IMR-90 (cell line): ENCODE measurements around the gene ACTN1. TPM values are rescaled to one million over a fixed set of nuclear protein-coding genes. Genes with fewer than 3 reads are reported as not detected.
A peak's percentile ranks its signal among the peaks of the same experiment; 100 is the strongest.

Experiments
- ATAC-seq: fragments of 200-7000 bp; cut with Tn5 transposase; 2 replicates; pipeline ENCODE4 v1.9.1; 2020; ENCODE audit warnings: low read depth, mild to moderate bottlenecking, moderate library complexity
- BruUV-seq: library from RNA; stranded (reverse); fragments of 400-500 nt; replicated peaks from 2 replicates; lab custom pipeline; 2021; lab: Mats Ljungman, UMichigan
- CTCF ChIA-PET: fragments of 300-600 bp; formaldehyde crosslinking; extraction: SDS; loops from one replicate; lab custom pipeline; 2021; ENCODE audit warnings: antibody characterized with exemption; lab: Yijun Ruan, JAX
- POLR2A ChIA-PET: fragments of 300-600 bp; sonication (Branson Sonifier 250); formaldehyde crosslinking; loops from one replicate; lab custom pipeline; 2022; ENCODE audit warnings: antibody characterized with exemption; ENCODE audit not compliant: unreplicated experiment; lab: Charles Lee
- DNase-seq: peaks from one replicate; pipeline ENCODE4 v3.0.0; 2013
- H2AFZ ChIP-seq: replicated peaks from 2 replicates; pipeline ENCODE3; 2013; ENCODE audit warnings: low read length, mild to moderate bottlenecking; ENCODE audit not compliant: poor library complexity
- H2AK5ac ChIP-seq: 2 replicates; pipeline ENCODE4 v1.6.1; 2013; ENCODE audit warnings: low read depth, low read length, inconsistent platforms
- H2AK9ac ChIP-seq: replicated peaks from 2 replicates; pipeline ENCODE3; 2013; ENCODE audit warnings: mild to moderate bottlenecking, low read depth, low read length, moderate library complexity; ENCODE audit not compliant: poor library complexity
- H2BK120ac ChIP-seq: 2 replicates; pipeline ENCODE4 v1.6.1; 2013; ENCODE audit warnings: low read depth, low read length, inconsistent platforms
- H2BK15ac ChIP-seq: 3 replicates; pipeline ENCODE4 v1.6.1; 2013; ENCODE audit warnings: low read depth, low read length, inconsistent platforms
- H2BK20ac ChIP-seq: 2 replicates; pipeline ENCODE4 v1.6.1; 2013; ENCODE audit warnings: low read depth, mild to moderate bottlenecking, inconsistent platforms, low read length, moderate library complexity
- H2BK5ac ChIP-seq: 2 replicates; pipeline ENCODE4 v1.6.1; 2013; ENCODE audit warnings: mild to moderate bottlenecking, low read depth, low read length, inconsistent platforms; ENCODE audit not compliant: poor library complexity, severe bottlenecking
- H3K14ac ChIP-seq: replicated peaks from 2 replicates; pipeline ENCODE4 v1.6.1; 2013; ENCODE audit warnings: low read depth, low read length, inconsistent platforms
- H3K18ac ChIP-seq: 2 replicates; pipeline ENCODE4 v1.6.1; 2013; ENCODE audit warnings: low read depth, low read length, control low read depth
- H3K23ac ChIP-seq: 2 replicates; pipeline ENCODE4 v1.6.1; 2013; ENCODE audit warnings: low read depth, low read length, inconsistent platforms
- H3K27ac ChIP-seq: 2 replicates; pipeline ENCODE4 v1.5.1; 2013; ENCODE audit warnings: mild to moderate bottlenecking, control low read depth, low read length; ENCODE audit not compliant: insufficient read depth
- H3K27me3 ChIP-seq: 2 replicates; pipeline ENCODE4 v1.6.1; 2013; ENCODE audit warnings: low read length; ENCODE audit not compliant: control insufficient read depth, insufficient read depth
- H3K36me3 ChIP-seq: 2 replicates; pipeline ENCODE4 v1.6.1; 2013; ENCODE audit warnings: low read length, mixed read lengths; ENCODE audit not compliant: control insufficient read depth, insufficient read depth
- H3K4ac ChIP-seq: 2 replicates; pipeline ENCODE4 v1.6.1; 2013; ENCODE audit warnings: low read depth, low read length, inconsistent platforms
- H3K4me1 ChIP-seq: 2 replicates; pipeline ENCODE4 v1.6.1; 2013; ENCODE audit warnings: low read length, mixed read lengths; ENCODE audit not compliant: control insufficient read depth, insufficient read depth
- H3K4me2 ChIP-seq: 2 replicates; pipeline ENCODE4 v1.6.1; 2013; ENCODE audit warnings: low read depth, mild to moderate bottlenecking, control low read depth, low read length, moderate library complexity
- H3K4me3 ChIP-seq: 2 replicates; pipeline ENCODE4 v1.5.1; 2013; ENCODE audit warnings: low read depth, mild to moderate bottlenecking, control low read depth, low read length, moderate library complexity; ENCODE audit not compliant: insufficient read depth
- H3K56ac ChIP-seq: 2 replicates; pipeline ENCODE4 v1.6.1; 2013; ENCODE audit warnings: low read length, inconsistent platforms; ENCODE audit not compliant: insufficient read depth; ENCODE audit errors: extremely low read depth
- H3K79me1 ChIP-seq, 2 experiments: 2 replicates each; pipeline ENCODE4 v1.6.1; 2013; ENCODE audit warnings: low read length in 2 of 2, inconsistent platforms in 1 of 2, low read depth in 1 of 2
- H3K9ac ChIP-seq: 2 replicates; pipeline ENCODE4 v1.6.1; 2013; ENCODE audit warnings: low read depth, low read length, control low read depth
- H3K9me1 ChIP-seq: 2 replicates; pipeline ENCODE4 v1.6.1; 2013; ENCODE audit warnings: low read length, inconsistent platforms; ENCODE audit not compliant: insufficient read depth
- H3K9me3 ChIP-seq: 2 replicates; pipeline ENCODE4 v1.6.1; 2013; ENCODE audit warnings: low read length; ENCODE audit not compliant: control insufficient read depth, insufficient read depth
- H4K20me1 ChIP-seq: 2 replicates; pipeline ENCODE4 v1.6.1; 2013; ENCODE audit warnings: low read length, inconsistent platforms; ENCODE audit not compliant: insufficient read depth
- H4K5ac ChIP-seq: 2 replicates; pipeline ENCODE4 v1.6.1; 2013; ENCODE audit warnings: mild to moderate bottlenecking, low read depth, low read length, control low read depth
- H4K8ac ChIP-seq, 2 experiments: 2 replicates each; pipeline ENCODE4 v1.6.1; 2013; ENCODE audit warnings: low read depth in 2 of 2, low read length in 2 of 2, control low read depth in 1 of 2, inconsistent platforms in 1 of 2
- H4K91ac ChIP-seq: 2 replicates; pipeline ENCODE4 v1.6.1; 2013; ENCODE audit warnings: low read depth, low read length, inconsistent platforms; ENCODE audit not compliant: insufficient read depth
- RFX5 ChIP-seq: IDR thresholded peaks from 2 replicates; pipeline ENCODE4 v1.8.0; 2012; ENCODE audit warnings: low read depth, mild to moderate bottlenecking, low read length, moderate library complexity
- WGBS, 2 experiments: methylation state at CpG; one replicate each; pipeline versions ENCODE4 v1.1.5 to v1.1.7; 2013; ENCODE audit warnings: missing lambda C conversion rate in 2 of 2; ENCODE audit not compliant: insufficient read length in 1 of 2; ENCODE audit errors: extremely low coverage in 2 of 2; 5-methylcytosine and 5-hydroxymethylcytosine counted together
- dilution Hi-C: fragments of 300-500 bp; cut with HindIII; formaldehyde crosslinking; loops from one replicate; pipeline ENCODE4 v1.14.3; 2018; ENCODE audit warnings: low sequenced_read_pairs; ENCODE audit not compliant: unreplicated experiment
- in situ Hi-C: fragments of 300-500 bp; cut with MboI; formaldehyde crosslinking; loops from 3 replicates; pipeline ENCODE4 v1.14.3; 2019; ENCODE audit warnings: low sequenced_read_pairs, inconsistent platforms, mixed read lengths
- intact Hi-C: fragments of 100-400 bp; cut with micrococcal nuclease; formaldehyde crosslinking; loops from 2 replicates; pipeline ENCODE4 v1.10.0; 2022
- polyA plus RNA-seq, 3 experiments: library from polyadenylated mRNA; depleted of rRNA; stranded (reverse); fragments of >200 nt; gene quantifications; 2 replicates each; pipeline ENCODE4 v1.2.3, GENCODE V29; 2012; ENCODE audit warnings: low replicate concordance in 1 of 3
- total RNA-seq: library from RNA; depleted of rRNA; stranded (reverse); fragments of >200 nt; gene quantifications from 2 replicates; pipeline ENCODE4 v1.2.3, GENCODE V29; 2012
- TF ChIP-seq, protein P1 (sequence below): fragments of 150-350 bp; IDR thresholded peaks from 2 replicates; pipeline ENCODE4 v1.6.1; 2017; ENCODE audit warnings: mild to moderate bottlenecking, antibody characterized with exemption, low read length, low read depth

ACTN1 gene
- total and polyA plus RNA-seq, 2 of the 4 experiments (the other 2 are of a cell fraction) = 684 to 766 TPM

DNA sequence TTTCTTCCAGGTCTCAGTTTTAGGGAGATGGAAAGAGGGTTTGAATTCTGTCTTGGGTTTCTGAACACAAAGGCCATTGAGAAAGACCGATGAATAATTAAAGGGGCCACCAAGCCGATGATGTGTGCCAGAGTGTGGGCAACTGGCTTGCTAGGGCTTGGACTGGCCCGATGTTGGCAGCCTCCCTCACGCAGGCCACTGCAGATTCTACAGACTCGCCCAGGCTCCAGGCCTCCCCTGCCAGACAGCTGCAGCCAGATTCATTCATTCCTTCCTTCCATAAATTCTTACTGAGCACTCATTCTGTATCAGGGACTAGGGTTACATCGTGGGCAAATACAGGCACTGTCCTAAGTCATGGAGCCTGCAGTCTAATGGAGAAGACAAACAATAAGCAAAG lies 34.9 kb downstream of the ACTN1 start:
- H3K79me1 ChIP-seq = peaks cover 0 to 68% of the 10 kb centered on the region in 2 experiments; a peak in 2 of 4 replicates
- H3K56ac ChIP-seq = no peak overlapping the region
- H3K9ac ChIP-seq = no peak overlapping the region
- dilution Hi-C loops = no loop called here
- H4K5ac ChIP-seq = no peak overlapping the region
- H2BK120ac ChIP-seq = no peak overlapping the region
- WGBS, 2 experiments = 80% methylated on average over 2 of the region's 6 CpGs; no CpG with 5 or more reads in 1 of the 2 experiments
- H3K23ac ChIP-seq = peak overlapping the region; percentile 43; the same call in 1 of the 2 replicates
- no peak overlapping the region for H4K8ac ChIP-seq
- peaks cover 22% of the 10 kb centered on the region for H3K36me3 ChIP-seq
- H3K4me1 ChIP-seq = peaks cover 73% of the 10 kb centered on the region
- no peak overlapping the region for H3K18ac ChIP-seq
- no peak overlapping the region for H2AK9ac ChIP-seq
- no peaks in the 10 kb centered on the region for H3K9me3 ChIP-seq
- intact Hi-C loops = no loop called here
- H4K91ac ChIP-seq = no peak overlapping the region
- peaks cover 57% of the 10 kb centered on the region for H3K9me1 ChIP-seq
- no peak for DNase-seq
- H3K14ac ChIP-seq = peak overlapping the region; percentile 61; the same call in 1 of the 2 replicates
- H3K4me2 ChIP-seq = no peak overlapping the region
- H2AK5ac ChIP-seq = no peak overlapping the region
- peak overlapping the region; percentile 91 for H2BK5ac ChIP-seq
- CTCF ChIA-PET = no interaction called here
- H3K27ac ChIP-seq = peak overlapping the region; percentile 54; the same call in 1 of the 2 replicates
- H3K4me3 ChIP-seq = no peak overlapping the region
- no peak overlapping the region for H2AFZ ChIP-seq
- no peak overlapping the region for H2BK20ac ChIP-seq
- in situ Hi-C loops = no loop called here
- H4K20me1 ChIP-seq = peaks cover 100% of the 10 kb centered on the region
- no peak for ATAC-seq
- no peak overlapping the region for H3K4ac ChIP-seq
- POLR2A ChIA-PET = no interaction called here
- no TSS peak for BruUV-seq
- no peak overlapping the region for H2BK15ac ChIP-seq
- H3K27me3 ChIP-seq = no peaks in the 10 kb centered on the region
- TF ChIP-seq RFX5 = no peak
- TF ChIP-seq, protein P1, sequence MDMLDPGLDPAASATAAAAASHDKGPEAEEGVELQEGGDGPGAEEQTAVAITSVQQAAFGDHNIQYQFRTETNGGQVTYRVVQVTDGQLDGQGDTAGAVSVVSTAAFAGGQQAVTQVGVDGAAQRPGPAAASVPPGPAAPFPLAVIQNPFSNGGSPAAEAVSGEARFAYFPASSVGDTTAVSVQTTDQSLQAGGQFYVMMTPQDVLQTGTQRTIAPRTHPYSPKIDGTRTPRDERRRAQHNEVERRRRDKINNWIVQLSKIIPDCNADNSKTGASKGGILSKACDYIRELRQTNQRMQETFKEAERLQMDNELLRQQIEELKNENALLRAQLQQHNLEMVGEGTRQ = no peak
